ENCODE data around the gene SEM1. TPM values are rescaled to one million over a fixed set of nuclear protein-coding genes. Genes with fewer than 3 reads are reported as not detected.

The SEM1 gene
- total RNA-seq, 1 donor from 2014 or later, result 60.4 TPM

DNA sequence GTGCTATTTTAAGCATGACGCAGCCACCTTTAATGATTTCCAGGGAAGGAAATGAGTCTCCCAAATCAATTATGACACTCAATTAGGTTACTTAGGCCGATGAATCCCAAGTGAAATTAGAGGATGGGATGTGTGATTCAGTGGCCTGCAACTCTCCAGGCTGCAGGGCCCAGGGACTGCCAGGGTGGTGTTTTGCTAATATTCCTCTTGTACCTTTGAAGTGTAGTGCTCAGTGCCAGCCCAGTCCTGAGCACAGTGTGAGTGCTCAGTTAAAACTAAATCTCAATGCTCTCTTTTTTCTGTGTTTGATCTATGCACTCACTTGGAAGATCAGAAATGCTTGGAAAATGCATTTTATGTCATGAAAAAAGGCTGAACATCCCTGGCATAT, 51.6 kb downstream of the SEM1 start:
- Mint-ChIP-seq H3K27me3 (ENCODE audit: unreplicated experiment) (no peaks in the 10 kb centered on the region), H3K36me3 (ENCODE audit: low read depth, unreplicated experiment) (no peaks in the 10 kb centered on the region), H3K4me3 (ENCODE audit: unreplicated experiment) (no peak overlapping the region), H3K9me3 (ENCODE audit: unreplicated experiment) (no peaks in the 10 kb centered on the region), H3K4me1 (ENCODE audit: unreplicated experiment) (no peaks in the 10 kb centered on the region), H3K27ac (ENCODE audit: unreplicated experiment) (no peak overlapping the region)
- TF ChIP-seq CTCF (IDR thresholded peaks at IDR 0.05; ENCODE audit: unreplicated experiment), result no peak
- DNase-seq (ENCODE audit: low spot score), result no peak

DNA sequence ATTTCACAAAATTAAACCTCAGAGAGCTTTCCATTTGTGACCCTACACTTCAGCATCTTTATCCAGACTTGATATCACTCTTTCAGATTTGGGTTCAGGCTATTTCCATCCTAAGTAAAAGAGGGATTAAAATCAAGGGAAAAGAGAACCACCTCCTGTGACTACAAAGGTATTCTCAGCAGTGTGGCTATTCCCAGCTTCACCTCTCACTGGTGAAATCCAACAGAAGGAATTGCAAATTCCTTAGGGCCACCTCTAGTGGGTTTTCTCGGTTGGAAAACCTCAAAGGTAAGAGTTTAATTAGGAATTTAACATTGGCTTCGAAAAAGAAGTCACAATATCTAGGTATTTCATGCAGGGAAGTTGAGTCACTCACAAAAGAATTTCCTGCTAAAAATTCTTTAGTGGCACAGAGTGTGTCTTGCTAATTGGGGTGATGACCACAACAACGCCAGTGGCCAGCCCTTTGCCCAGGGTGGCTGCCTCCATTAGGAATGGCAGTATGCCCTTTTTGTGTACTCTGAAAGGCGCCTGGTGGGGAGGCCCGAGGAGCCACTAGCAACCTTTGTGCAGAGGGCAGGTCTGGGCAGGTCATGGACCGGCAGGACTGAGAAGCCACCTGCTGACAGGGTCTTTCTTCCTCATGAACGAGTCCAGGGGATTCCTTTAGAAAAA, 52.2 kb downstream of the SEM1 start:
- no peak for DNase-seq (ENCODE audit: low spot score)

GRCh38 chr7:96655956-96656355, 53.7 kb downstream of the SEM1 start:
- H3K4me1 Mint-ChIP-seq (ENCODE audit: unreplicated experiment), result no peaks in the 10 kb centered on the region
- peaks cover 3% of the 10 kb centered on the region for H3K36me3 Mint-ChIP-seq (ENCODE audit: low read depth, unreplicated experiment)
- H3K27me3 Mint-ChIP-seq (ENCODE audit: unreplicated experiment), result no peaks in the 10 kb centered on the region
- no peaks in the 10 kb centered on the region for H3K9me3 Mint-ChIP-seq (ENCODE audit: unreplicated experiment)
- no peak for DNase-seq (ENCODE audit: low spot score)
- no peak for TF ChIP-seq CTCF (IDR thresholded peaks at IDR 0.05; ENCODE audit: unreplicated experiment)
- no peak overlapping the region for H3K4me3 Mint-ChIP-seq (ENCODE audit: unreplicated experiment)
- no peak overlapping the region for H3K27ac Mint-ChIP-seq (ENCODE audit: unreplicated experiment)

More for the DNA sequence above, 52.2 kb downstream of the SEM1 start:
- H3K4me1 Mint-ChIP-seq (ENCODE audit: unreplicated experiment), result no peaks in the 10 kb centered on the region
- H3K9me3 Mint-ChIP-seq (ENCODE audit: unreplicated experiment), result no peaks in the 10 kb centered on the region
- no peaks in the 10 kb centered on the region for H3K36me3 Mint-ChIP-seq (ENCODE audit: low read depth, unreplicated experiment)
- no peaks in the 10 kb centered on the region for H3K27me3 Mint-ChIP-seq (ENCODE audit: unreplicated experiment)
- no peak overlapping the region for H3K27ac Mint-ChIP-seq (ENCODE audit: unreplicated experiment)
- TF ChIP-seq CTCF (IDR thresholded peaks at IDR 0.05; ENCODE audit: unreplicated experiment), result no peak
- no peak overlapping the region for H3K4me3 Mint-ChIP-seq (ENCODE audit: unreplicated experiment)

DNA sequence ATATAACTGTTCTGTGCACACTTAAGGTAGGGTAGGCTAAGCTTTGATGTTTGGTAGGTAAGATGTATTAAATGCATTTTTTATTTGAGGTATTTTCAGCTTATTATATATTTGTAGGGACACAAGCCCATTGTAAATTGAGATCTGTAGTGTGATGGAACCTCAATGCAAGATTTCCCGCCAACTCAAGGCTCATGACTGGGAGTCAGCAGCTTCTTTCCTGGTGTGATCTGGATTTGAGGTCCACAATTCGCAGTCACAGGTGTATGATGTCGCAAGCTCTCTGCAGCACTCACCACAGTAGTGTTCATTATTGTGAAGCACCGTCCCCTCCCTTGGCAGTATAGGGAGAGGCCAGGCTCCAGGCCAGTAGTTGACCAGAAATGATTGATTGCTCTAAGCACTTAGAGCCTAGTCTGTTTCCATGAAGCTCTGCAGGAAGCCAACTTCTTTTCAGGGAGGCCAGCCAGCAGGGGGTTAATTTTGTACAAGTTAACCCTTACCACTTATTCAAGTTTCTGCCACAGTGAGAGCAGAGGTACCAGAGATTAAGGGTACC, 54.9 kb downstream of the SEM1 start:
- H3K27ac Mint-ChIP-seq (ENCODE audit: unreplicated experiment), result no peak overlapping the region
- no peaks in the 10 kb centered on the region for H3K27me3 Mint-ChIP-seq (ENCODE audit: unreplicated experiment)
- H3K36me3 Mint-ChIP-seq (ENCODE audit: low read depth, unreplicated experiment), result peaks cover 3% of the 10 kb centered on the region
- no peak for TF ChIP-seq CTCF (IDR thresholded peaks at IDR 0.05; ENCODE audit: unreplicated experiment)
- H3K9me3 Mint-ChIP-seq (ENCODE audit: unreplicated experiment), result no peaks in the 10 kb centered on the region
- no peak for DNase-seq (ENCODE audit: low spot score)
- H3K4me3 Mint-ChIP-seq (ENCODE audit: unreplicated experiment), result no peak overlapping the region
- no peaks in the 10 kb centered on the region for H3K4me1 Mint-ChIP-seq (ENCODE audit: unreplicated experiment)

DNA sequence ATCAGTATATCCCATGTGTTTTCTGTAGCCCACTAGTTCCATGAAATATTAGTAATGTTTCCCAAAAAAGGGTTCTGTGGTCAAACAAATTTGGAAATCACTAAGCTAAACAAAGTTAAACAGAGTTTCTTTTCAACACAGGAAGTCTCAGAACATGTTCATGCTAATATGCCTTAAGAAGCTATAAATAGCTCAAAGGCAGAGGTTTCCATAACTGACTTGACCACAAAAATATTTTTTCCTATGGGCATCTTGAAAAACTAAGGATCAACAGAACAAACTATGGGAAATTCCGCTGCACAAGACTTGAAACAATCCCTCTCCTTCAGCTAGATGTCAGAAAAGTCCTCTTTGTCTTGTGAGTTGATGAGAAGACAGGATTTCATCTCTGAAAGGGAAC, 59.7 kb downstream of the SEM1 start:
- H3K4me1 Mint-ChIP-seq (ENCODE audit: unreplicated experiment), result no peaks in the 10 kb centered on the region
- H3K9me3 Mint-ChIP-seq (ENCODE audit: unreplicated experiment), result no peaks in the 10 kb centered on the region
- peaks cover 2% of the 10 kb centered on the region for H3K27me3 Mint-ChIP-seq (ENCODE audit: unreplicated experiment)
- DNase-seq (ENCODE audit: low spot score), result no peak
- peaks cover 3% of the 10 kb centered on the region for H3K36me3 Mint-ChIP-seq (ENCODE audit: low read depth, unreplicated experiment)
- TF ChIP-seq CTCF (IDR thresholded peaks at IDR 0.05; ENCODE audit: unreplicated experiment), result no peak
- H3K27ac Mint-ChIP-seq (ENCODE audit: unreplicated experiment), result no peak overlapping the region
- H3K4me3 Mint-ChIP-seq (ENCODE audit: unreplicated experiment), result no peak overlapping the region

All from endothelial cell (in vitro differentiated cells).